Calu3 (cell line): ENCODE results near the gene SRSF5. TPM values are rescaled to one million over a fixed set of nuclear protein-coding genes. Genes with fewer than 3 reads are reported as not detected.

ENCODE experiments used
- BruUV-seq: library from RNA; stranded (reverse); fragments of 400-500 nt; replicated peaks from 2 replicates; lab custom pipeline; 2021; lab: Mats Ljungman, UMichigan
- CTCF ChIA-PET: fragments of 300-600 bp; sonication (Branson Sonifier 250); formaldehyde crosslinking; loops from one replicate; lab custom pipeline; 2022; ENCODE audit warnings: antibody characterized with exemption; lab: Charles Lee
- DNase-seq: peaks from one replicate; pipeline ENCODE4 v3.0.0; 2022
- H3K27ac Mint-ChIP-seq: one replicate; pipeline ENCODE4 v1.8.0; 2022; ENCODE audit warnings: mixed read lengths; ENCODE audit not compliant: unreplicated experiment
- H3K27me3 Mint-ChIP-seq: one replicate; pipeline ENCODE4 v1.8.0; 2022; ENCODE audit warnings: mixed read lengths; ENCODE audit not compliant: unreplicated experiment
- H3K36me3 Mint-ChIP-seq: one replicate; pipeline ENCODE4 v1.8.0; 2022; ENCODE audit warnings: mild to moderate bottlenecking, moderate library complexity, mixed read lengths; ENCODE audit not compliant: insufficient read depth, unreplicated experiment
- H3K4me1 Mint-ChIP-seq: one replicate; pipeline ENCODE4 v1.8.0; 2022; ENCODE audit warnings: mild to moderate bottlenecking, low read depth, mixed read lengths; ENCODE audit not compliant: unreplicated experiment
- H3K4me3 Mint-ChIP-seq: one replicate; pipeline ENCODE4 v1.8.0; 2022; ENCODE audit warnings: mild to moderate bottlenecking, low read depth, moderate library complexity, mixed read lengths; ENCODE audit not compliant: unreplicated experiment
- H3K9me3 Mint-ChIP-seq: one replicate; pipeline ENCODE4 v1.8.0; 2022; ENCODE audit warnings: low read depth, mixed read lengths; ENCODE audit not compliant: unreplicated experiment
- CTCF ChIP-seq: fragments of 200-600 bp; IDR thresholded peaks from one replicate; pipeline ENCODE4 v1.8.0; 2022; ENCODE audit warnings: antibody characterized with exemption; ENCODE audit not compliant: unreplicated experiment
- intact Hi-C: fragments of 100-400 bp; cut with micrococcal nuclease; formaldehyde crosslinking; loops from one replicate; pipeline ENCODE4 v1.10.0; 2022; ENCODE audit not compliant: unreplicated experiment
- total RNA-seq: library from RNA; stranded (reverse); gene quantifications from 2 replicates; pipeline ENCODE4 v1.2.3, GENCODE V29; 2022

The SRSF5 gene
- total RNA-seq, 1 experiment from 2014 or later: 256 TPM

GRCh38 chr14:69773571-69774276, 6.8 kb downstream of the SRSF5 start:
- H3K4me3 Mint-ChIP-seq: no peak overlapping the region
- TF ChIP-seq CTCF: no peak
- BruUV-seq: no TSS peak
- no peaks in the 10 kb centered on the region for H3K27me3 Mint-ChIP-seq
- CTCF ChIA-PET: interaction anchor here (0.7 kb wide), 3 partner anchors 14 to 186 kb away, joined by 3 to 6 read pairs (median 4); no protein-coding TSS in a partner anchor
- intact Hi-C loops: no loop called here
- peaks cover 11% of the 10 kb centered on the region for H3K4me1 Mint-ChIP-seq
- H3K36me3 Mint-ChIP-seq: peaks cover 88% of the 10 kb centered on the region
- H3K9me3 Mint-ChIP-seq: no peaks in the 10 kb centered on the region
- DNase-seq: no peak
- no peak overlapping the region for H3K27ac Mint-ChIP-seq

GRCh38 chr14:69775012-69775411, 8.1 kb downstream of the SRSF5 start:
- H3K27ac Mint-ChIP-seq: no peak overlapping the region
- no TSS peak for BruUV-seq
- peaks cover 8% of the 10 kb centered on the region for H3K4me1 Mint-ChIP-seq
- CTCF ChIA-PET: interaction anchor here (0.7 kb wide), 1 partner anchor 697 kb away, joined by 3 read pairs; no protein-coding TSS in a partner anchor
- H3K27me3 Mint-ChIP-seq: no peaks in the 10 kb centered on the region
- peaks cover 81% of the 10 kb centered on the region for H3K36me3 Mint-ChIP-seq
- no peak for TF ChIP-seq CTCF
- intact Hi-C loops: no loop called here
- no peak overlapping the region for H3K4me3 Mint-ChIP-seq
- no peak for DNase-seq
- H3K9me3 Mint-ChIP-seq: no peaks in the 10 kb centered on the region

GRCh38 chr14:69776875-69777453, 10.0 kb downstream of the SRSF5 start:
- peaks cover 77% of the 10 kb centered on the region for H3K36me3 Mint-ChIP-seq
- BruUV-seq: no TSS peak
- CTCF ChIA-PET: no interaction called here
- no peak for DNase-seq
- H3K4me3 Mint-ChIP-seq: no peak overlapping the region
- H3K4me1 Mint-ChIP-seq: no peaks in the 10 kb centered on the region
- intact Hi-C loops: no loop called here
- H3K9me3 Mint-ChIP-seq: no peaks in the 10 kb centered on the region
- TF ChIP-seq CTCF: no peak
- H3K27me3 Mint-ChIP-seq: no peaks in the 10 kb centered on the region
- H3K27ac Mint-ChIP-seq: no peak overlapping the region

GRCh38 chr14:69779088-69779487, 12.1 kb downstream of the SRSF5 start:
- Mint-ChIP-seq H3K27ac (no peak overlapping the region), H3K9me3 (no peaks in the 10 kb centered on the region), H3K4me1 (no peaks in the 10 kb centered on the region), H3K36me3 (peaks cover 59% of the 10 kb centered on the region), H3K4me3 (no peak overlapping the region), H3K27me3 (no peaks in the 10 kb centered on the region)
- CTCF ChIA-PET: no interaction called here
- DNase-seq: no peak
- BruUV-seq: no TSS peak
- intact Hi-C loops: no loop called here
- no peak for TF ChIP-seq CTCF
